Measurements from ENCODE around the gene GLT6D1. TPM values are rescaled to one million over a fixed set of nuclear protein-coding genes. Genes with fewer than 3 reads are reported as not detected.

Gene GLT6D1
- total RNA-seq, 4 donors from 2014 or later: not detected

DNA sequence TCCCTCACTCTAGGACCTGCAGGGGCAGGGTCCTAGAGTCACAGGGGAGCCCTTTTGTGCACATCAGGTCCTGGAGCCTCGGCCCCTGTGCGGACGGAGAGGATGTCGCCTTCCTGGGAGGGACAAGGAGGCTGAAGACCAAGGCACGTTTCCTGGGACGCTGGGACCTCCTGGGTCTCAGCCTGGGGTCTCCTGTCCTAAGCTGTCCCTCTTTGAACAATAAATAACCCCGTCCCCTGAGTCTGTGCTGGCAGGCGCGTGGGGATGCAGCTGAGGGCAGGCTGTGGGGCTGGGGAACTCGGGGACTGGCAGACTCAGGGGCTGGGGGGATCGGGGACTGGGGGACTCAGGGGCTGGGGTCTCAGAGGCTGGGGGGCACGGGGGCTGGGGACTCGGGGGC lies 46.7 kb downstream of the GLT6D1 start:
- Histone ChIP-seq H3K36me3 (no peaks in the 10 kb centered on the region), H3K4me3 (no peak overlapping the region), H3K9me3 (peaks cover 0 to 16% (median 0%) of the 10 kb centered on the region in 3 donors), H3K27ac (no peak overlapping the region), H3K4me1 (no peaks in the 10 kb centered on the region), H3K27me3 (peaks cover 63% of the 10 kb centered on the region)
- no peak for ATAC-seq
- no peak for TF ChIP-seq POLR2AphosphoS5 (IDR thresholded peaks at IDR 0.05)
- TF ChIP-seq, protein P1, sequence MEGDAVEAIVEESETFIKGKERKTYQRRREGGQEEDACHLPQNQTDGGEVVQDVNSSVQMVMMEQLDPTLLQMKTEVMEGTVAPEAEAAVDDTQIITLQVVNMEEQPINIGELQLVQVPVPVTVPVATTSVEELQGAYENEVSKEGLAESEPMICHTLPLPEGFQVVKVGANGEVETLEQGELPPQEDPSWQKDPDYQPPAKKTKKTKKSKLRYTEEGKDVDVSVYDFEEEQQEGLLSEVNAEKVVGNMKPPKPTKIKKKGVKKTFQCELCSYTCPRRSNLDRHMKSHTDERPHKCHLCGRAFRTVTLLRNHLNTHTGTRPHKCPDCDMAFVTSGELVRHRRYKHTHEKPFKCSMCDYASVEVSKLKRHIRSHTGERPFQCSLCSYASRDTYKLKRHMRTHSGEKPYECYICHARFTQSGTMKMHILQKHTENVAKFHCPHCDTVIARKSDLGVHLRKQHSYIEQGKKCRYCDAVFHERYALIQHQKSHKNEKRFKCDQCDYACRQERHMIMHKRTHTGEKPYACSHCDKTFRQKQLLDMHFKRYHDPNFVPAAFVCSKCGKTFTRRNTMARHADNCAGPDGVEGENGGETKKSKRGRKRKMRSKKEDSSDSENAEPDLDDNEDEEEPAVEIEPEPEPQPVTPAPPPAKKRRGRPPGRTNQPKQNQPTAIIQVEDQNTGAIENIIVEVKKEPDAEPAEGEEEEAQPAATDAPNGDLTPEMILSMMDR (IDR thresholded peaks at IDR 0.05): no peak
- no CpG with 5 or more reads among the region's 13 CpGs for WGBS, 2 donors (ENCODE audit: low coverage in 1 of 2)

GRCh38 chr9:135592331-135592590 lies 47.1 kb downstream of the GLT6D1 start:
- Histone ChIP-seq H3K4me1 (no peaks in the 10 kb centered on the region), H3K27me3 (peaks cover 60% of the 10 kb centered on the region), H3K9me3 (peaks cover 0 to 16% (median 0%) of the 10 kb centered on the region in 3 donors), H3K36me3 (no peaks in the 10 kb centered on the region), H3K4me3 (no peak overlapping the region), H3K27ac (no peak overlapping the region)
- WGBS, 2 donors (ENCODE audit: low coverage in 1 of 2): no CpG with 5 or more reads among the region's 5 CpGs
- TF ChIP-seq, protein P1 (IDR thresholded peaks at IDR 0.05): no peak
- TF ChIP-seq POLR2AphosphoS5 (IDR thresholded peaks at IDR 0.05) (no peak), EP300 (IDR thresholded peaks at IDR 0.05) (no peak), POLR2A (IDR thresholded peaks at IDR 0.05) (no peak)
- no peak for ATAC-seq

DNA sequence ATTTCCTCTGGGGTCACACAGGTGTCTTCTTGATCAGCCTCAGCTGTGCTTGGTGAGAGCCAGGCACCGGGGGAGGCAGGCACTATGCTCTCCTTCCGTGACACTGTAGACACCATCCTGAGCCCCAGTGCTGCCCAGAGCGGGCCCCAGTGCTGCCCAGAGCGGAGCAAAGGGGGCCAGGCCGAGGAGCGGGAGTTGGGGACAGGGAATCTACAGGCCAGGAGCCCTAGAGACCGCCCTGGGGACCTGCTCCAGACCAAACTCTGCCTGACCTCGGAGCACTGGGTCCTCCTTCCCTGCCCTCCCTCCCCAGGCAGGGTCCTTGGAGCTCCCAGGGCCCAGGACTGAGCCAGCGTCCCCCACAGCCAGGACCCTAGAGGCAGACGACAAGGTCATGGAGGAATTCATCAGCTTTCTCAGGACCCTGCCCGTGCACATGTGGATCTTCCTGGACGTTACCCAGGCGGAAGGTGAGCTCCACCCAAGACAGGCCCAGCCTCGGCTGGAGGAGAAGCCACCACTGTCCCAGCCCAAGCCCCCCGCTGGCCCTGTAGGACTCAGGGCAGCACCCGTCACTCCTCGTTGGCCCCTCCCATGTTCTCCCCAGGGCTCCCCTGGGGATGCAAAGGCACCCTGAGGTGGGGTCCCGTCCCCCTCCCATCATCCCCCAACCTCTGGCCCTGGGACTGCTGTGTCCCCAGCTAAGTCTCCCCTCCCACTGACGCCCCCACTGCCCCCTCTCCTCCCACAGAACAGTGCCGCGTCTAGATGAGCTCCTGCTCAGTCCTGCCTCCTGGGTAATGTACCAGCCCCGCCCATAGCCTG lies 47.6 kb downstream of the GLT6D1 start:
- Histone ChIP-seq H3K27me3 (peaks cover 56% of the 10 kb centered on the region), H3K9me3 (peaks cover 0 to 16% (median 0%) of the 10 kb centered on the region in 3 donors), H3K4me1 (no peaks in the 10 kb centered on the region), H3K4me3 (no peak overlapping the region), H3K36me3 (no peaks in the 10 kb centered on the region), H3K27ac (no peak overlapping the region)
- no peak for TF ChIP-seq POLR2A (IDR thresholded peaks at IDR 0.05)
- TF ChIP-seq, protein P1 (IDR thresholded peaks at IDR 0.05): no peak
- no peak for TF ChIP-seq POLR2AphosphoS5 (IDR thresholded peaks at IDR 0.05)
- no peak for TF ChIP-seq EP300 (IDR thresholded peaks at IDR 0.05)
- ATAC-seq: no peak
- WGBS, 2 donors (ENCODE audit: low coverage in 1 of 2): 80% methylated on average over 1 of the region's 22 CpGs; no CpG with 5 or more reads in 1 of the 2 donors

DNA sequence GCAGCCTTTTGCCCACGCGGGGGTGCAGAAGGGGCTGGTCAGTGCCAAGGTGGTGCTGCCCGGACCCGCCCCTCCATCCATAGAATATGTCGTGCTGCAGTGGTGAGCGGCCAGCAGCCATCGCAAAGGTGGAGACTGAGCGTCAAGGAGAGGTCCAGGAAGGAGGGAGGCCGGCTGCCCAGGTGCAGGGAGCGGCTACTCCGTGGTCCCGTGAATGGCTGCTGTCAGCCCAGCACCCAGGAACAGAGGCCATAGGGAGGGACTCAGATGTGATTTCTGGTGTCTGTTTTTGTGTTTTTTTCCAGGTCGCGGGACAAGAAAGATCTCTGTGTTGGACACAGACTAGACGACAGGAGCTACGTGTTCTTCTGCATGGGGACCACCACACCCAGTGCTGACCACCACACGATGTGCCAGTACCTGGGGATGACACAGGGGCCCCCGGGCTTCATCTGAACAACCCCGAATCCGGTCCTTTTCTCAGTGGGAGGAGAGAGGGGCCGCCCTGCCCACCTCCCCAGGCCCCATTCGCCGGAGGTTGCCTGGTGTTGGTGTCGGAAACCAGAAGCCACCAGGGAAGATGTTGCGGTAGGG lies 48.8 kb downstream of the GLT6D1 start:
- TF ChIP-seq POLR2AphosphoS5 (IDR thresholded peaks at IDR 0.05): no peak
- TF ChIP-seq, protein P1 (IDR thresholded peaks at IDR 0.05): no peak
- no peak for TF ChIP-seq EP300 (IDR thresholded peaks at IDR 0.05)
- no peak for TF ChIP-seq POLR2A (IDR thresholded peaks at IDR 0.05)
- ATAC-seq: no peak

More for the DNA sequence above, 48.8 kb downstream of the GLT6D1 start:
- Histone ChIP-seq H3K4me3 (no peak overlapping the region), H3K36me3 (no peaks in the 10 kb centered on the region), H3K4me1 (no peaks in the 10 kb centered on the region), H3K27ac (no peak overlapping the region), H3K27me3 (peaks cover 62% of the 10 kb centered on the region), H3K9me3 (peaks cover 0 to 16% (median 0%) of the 10 kb centered on the region in 3 donors)
- WGBS, 2 donors (ENCODE audit: low coverage in 1 of 2): 90% methylated on average over 2 of the region's 25 CpGs; no CpG with 5 or more reads in 1 of the 2 donors

Measured in gastroesophageal sphincter (tissue), 4 donors.